HG02798 (cell line): ENCODE data around the gene TTC9.

ENCODE experiments used
- ATAC-seq: cut with Tn5 transposase; IDR thresholded peaks from one replicate; pipeline ENCODE4 v1.9.1; 2021; ENCODE audit warnings: mild to moderate bottlenecking; ENCODE audit not compliant: unreplicated experiment, poor library complexity

Gene TTC9

DNA sequence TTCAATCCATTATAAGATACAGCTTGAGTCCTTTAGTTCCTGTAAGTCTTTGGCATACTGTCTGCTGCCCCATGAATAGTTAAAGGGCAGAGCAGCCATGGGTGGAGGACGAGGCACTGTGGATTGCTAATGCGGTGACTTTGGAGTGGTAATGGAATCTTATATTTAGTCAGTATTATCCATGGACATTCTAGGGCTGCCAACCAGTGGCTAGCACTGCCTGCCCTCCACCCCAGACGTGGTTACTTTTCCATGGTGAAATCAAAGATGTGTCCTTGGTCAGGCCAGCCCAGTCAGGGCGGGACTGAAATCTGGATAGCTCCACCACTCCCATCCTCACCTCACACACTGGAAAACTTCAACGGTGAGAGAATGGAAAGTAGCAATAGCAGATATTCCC, 2.3 kb downstream of the TTC9 start:
- no peak for ATAC-seq

DNA sequence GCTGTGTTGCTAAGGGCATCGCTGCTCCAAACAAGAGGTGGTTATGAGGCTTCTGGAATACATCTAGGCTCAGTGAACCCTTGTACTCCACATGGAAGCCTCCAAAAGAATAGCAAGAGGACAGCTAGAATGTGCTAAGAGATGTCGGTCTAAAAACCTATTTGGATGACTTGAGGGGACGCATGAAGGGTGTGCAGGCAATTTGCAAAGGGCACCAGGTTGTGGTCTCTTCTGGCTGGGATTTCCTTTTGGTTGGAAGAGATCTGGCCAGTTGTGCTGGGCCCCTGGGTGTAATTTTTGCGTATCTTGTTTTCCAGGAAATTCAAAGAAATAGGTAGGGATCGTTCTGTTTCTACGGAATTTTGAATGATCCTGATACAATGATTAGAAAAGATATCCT, 4.2 kb downstream of the TTC9 start:
- no peak for ATAC-seq

DNA sequence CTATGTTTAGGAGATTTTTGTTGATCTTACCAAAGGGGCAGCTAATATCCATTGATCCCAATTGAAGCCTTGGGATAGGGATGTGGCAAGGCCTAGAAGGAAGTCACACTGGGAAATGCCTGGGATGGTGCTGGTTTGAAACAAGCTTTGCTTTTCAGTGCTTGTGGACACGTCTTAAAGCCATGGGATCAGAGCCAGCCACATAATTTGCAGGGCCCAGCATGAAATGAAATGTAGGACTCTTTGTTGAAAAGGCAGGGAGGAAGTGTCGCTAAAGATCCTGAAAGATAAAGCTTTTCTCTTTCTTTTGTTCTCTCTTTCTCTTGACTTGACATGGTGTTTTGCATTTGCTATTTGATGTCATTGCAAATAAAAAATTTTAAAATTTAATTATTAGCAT, 5.0 kb downstream of the TTC9 start:
- no peak for ATAC-seq

DNA sequence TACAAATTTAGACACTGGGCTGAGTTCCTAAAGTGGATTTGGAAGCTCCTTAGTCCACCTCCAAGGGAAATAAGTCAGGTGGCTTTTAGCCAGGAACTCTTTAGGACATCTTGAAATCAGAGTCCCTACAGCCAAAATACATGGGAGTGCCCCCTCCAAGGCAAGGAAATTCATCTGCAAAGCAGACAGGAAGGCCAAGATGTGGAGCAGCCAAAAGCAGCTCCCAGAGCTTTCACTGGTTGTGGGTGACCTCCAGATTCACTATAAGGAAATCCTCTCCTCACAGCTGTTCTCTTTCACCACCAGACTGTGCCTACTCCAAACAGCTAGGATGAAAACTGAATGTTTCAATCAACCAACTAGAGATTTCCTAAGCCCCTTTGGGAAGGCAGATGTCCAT, 6.6 kb downstream of the TTC9 start:
- no peak for ATAC-seq

DNA sequence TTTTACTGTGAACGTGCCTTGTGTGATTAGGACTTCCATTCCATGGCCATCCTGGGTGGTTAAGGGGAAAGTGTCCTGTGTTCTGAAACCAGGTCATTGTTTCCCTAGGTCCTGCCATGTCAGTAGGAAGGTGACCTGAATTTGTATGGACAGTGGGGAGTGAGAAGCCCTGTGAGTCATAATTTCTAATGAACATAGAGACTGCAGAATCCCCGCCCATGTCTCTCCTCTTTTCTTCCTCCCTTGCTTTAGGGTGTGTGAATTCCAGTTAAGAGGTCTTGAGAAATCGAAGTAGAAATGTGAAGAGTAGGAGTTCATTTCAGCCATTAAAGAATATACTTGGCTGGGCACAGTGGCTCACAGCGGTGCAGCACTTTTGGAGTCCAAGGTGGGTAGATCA, 8.1 kb downstream of the TTC9 start:
- ATAC-seq = no peak

DNA sequence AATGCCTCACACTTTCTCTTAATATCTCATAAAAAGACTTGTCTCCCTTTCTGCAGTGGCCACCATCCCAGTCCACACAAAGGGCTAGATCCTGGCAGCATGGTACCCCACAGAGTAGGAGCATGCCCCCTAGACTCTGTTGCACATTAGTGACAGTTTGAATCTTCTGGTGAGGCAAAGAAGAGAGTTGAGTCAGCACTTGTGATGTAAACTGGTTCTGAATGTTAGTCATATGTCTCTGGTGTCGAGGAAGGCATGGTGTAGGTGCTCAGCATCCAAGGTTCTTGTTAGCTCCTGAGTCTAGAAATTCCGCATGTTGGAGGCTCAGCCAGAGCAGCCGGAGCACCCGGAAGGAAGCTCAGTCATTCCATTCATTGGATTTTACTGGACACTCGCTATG, 9.8 kb downstream of the TTC9 start:
- no peak for ATAC-seq

DNA sequence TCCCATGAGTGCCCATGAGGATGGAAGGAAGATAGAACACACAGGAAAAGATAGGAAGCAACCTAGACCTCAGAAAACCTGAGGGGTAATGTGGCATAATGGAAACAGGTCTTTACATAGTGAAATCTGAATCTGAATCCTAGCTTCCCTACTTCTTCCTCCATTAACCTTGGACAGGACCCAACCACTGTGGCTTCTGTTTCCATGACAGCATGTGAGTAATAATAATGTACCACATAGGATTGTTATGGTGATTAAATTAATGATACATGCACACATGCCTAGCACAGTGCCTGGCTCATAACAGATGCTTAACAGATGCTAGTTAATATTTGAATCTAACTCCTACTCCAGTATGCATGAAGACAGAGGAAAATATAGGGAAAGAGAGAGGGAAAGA, 11.2 kb downstream of the TTC9 start:
- no peak for ATAC-seq

DNA sequence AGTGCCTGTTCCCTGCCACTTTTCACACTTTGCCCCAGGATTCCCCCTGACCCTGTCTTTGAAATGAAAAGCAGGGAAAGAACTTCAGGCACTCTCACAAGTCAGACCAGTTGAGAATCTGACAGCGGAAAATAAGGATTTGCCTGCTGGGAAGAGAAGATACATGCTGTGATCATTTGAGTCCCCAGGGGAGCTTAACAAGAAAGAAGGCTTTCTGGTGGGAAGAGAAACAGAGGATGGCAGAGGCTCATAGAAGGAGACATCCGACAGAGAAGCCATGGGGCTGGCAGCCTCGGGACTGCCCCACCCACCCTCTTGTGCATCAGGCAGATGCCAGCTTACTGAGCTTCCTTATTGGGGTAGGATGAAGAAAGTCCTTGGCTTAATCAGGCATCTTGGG, 11.9 kb downstream of the TTC9 start:
- ATAC-seq = no peak

DNA sequence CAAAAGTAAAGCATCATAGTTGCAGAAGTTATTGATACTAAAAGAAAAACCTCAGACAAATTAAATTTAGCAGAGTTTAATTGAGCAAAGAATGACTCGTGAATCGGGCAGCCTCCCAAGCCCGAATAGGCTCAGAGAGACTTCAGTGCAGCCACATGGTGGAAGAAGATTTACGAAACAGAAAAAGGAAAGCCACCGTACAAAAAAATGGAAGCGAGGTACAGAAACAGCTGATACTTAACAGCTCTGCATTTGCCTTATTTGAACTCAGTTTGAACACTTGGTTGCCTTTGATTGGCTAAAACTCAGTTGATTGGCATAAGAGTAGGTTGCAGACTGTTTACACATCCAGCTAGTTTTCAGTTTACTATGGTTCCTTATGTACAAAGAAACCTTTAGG, 12.9 kb downstream of the TTC9 start:
- ATAC-seq = peak; percentile 50

DNA sequence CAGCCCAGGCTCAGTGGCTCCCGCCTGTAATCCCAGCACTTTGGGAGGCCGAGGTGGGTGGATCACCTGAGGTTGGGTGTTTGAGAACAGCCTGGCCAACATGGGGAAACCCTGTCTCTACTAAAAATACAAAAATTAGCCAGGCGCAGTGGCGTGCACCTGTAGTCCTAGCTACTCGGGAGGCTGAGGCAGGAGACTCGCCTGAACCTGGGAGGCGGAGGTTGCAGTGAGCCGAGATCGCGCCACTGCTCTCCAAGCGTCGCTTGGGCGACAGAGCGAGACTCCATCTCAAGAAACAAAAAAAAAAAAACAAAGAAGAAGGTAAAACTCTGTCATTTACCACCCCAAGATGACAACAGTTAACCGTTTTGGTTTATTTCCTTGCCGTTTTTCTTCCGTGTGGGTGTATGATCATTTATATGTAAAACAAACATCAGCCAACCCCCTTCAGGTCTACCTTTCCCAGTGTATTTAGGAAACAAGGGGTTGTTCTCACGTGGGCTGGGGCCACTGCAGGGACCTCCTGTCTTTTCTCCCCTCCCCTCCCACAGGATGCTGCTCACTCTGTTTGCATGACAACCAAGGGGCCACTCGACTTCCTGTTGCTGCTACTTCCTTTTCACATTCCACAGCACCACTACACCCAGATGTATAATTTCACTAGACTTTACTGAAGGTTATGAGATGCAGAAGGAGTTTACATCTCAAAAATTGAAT, 13.6 kb downstream of the TTC9 start:
- peak; percentile 74 for ATAC-seq

DNA sequence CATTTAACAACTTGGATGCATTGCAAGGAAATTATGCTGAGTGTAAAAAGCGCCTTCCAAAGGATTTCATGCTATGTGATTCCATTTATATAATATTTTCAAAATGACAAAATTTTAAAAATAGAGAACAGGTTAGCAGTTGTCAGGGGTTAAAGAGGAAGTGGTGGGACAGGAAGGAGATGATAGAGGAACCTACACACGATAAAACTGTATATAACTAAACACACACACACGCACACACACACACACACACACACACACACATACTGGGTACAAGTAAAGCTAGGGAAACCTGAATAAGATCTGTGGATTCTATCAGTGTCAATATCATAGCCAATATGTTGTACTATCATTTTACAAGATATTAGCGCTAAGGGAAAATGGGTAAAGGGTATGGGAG, 17.2 kb downstream of the TTC9 start:
- no peak for ATAC-seq

DNA sequence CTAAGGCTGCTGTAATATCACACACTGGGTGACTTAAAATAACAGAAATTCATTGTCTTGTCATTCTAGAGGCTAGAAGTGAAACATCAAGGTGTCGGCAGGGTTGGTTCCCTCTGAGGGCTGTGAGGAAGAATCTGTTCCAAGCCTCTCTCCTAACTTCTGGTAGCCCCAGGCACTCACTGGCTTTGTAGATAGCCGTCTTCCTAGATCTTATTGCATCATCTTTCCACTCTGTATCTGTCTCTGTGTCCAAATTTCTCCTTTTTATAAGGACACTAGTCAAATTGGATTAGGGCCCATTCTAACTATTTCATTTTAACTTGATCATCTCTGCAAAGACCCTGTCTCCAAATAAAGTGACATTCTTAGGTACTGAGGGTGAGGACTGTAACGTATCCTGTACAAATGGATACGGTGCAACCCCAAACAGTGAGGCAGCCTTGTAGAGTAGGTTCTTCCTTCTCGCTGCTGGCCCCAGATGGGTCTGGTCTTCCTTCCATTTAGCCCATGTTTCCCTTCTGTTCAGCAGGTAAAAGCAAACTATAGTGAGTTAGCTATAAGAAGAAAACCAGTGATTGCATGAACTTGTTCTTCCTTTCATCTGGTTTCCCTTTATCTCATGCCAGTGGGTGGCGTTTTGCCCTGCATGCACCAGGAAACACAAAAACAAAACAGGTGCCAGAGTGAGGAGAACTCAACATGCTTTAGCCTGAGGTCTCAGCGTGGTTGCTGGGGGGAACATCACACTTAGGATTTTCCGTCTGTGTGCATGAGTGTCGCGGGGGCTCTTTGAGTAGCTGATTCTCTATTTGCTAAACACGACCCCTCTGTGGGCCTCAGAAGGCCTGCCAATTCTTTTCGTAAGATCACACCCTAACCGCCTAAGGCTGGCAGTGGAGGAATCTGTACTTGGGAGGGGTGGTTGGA, 19.5 kb downstream of the TTC9 start:
- ATAC-seq = no peak

DNA sequence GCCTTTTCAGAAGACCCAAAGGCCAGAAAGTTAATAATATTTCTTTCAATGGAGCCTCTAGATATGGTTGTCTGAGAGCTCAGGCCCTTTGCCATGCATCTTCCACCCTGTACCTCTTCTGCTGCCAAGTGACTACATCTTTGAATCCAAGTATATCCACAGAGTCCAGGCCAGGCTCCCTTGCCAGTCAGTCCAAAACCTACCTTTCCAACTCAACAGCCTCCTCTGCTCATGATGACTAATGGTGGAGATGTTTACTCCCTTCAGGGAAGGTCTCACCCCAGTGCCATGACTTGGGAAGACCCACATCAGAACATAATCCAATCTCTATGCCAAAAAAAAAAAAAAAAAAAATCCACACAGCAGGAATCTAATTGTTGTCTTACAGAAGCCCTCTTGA, 20.4 kb downstream of the TTC9 start:
- no peak for ATAC-seq

DNA sequence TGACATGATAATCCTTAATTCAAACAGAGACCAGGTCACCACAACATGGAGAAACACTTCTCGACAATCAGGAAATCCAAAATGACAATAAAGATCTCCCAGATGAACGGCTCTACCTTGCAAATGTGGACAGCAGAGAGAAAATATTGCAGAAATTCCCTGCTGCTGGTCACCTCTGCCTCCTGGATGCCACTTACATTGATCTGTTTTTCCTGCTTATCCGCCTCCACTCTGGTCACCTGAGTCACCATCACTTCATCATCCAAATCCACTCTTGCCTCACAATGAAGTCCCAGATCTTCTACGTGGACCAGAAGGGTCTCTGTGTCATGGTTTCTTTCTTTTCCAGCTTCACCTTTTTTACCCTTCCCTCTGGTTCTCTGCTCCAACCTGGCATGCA, 21.1 kb downstream of the TTC9 start:
- ATAC-seq = no peak

DNA sequence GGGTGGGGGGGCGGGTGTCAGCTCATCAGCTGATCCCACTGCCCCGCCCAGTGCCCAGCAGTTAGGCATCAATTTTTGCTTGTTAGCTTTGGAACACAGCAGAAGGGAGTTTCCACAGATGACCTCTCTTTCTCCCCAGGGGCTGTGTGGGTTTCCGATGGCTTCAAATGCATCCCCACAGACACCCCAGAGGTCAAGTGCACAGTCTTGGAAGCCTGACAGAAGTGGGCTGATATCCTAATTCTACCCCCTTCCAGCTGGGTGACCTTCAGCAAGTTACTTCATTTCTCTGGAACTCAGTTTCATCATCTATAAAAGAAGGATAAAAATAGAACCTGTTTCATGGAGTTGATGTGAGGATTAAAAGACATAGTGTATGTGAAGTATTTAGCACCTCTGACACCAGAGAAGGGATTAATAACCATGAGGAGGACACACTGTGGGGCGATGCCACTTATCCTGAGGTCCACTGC, 22.0 kb downstream of the TTC9 start:
- ATAC-seq = peak; percentile 57

DNA sequence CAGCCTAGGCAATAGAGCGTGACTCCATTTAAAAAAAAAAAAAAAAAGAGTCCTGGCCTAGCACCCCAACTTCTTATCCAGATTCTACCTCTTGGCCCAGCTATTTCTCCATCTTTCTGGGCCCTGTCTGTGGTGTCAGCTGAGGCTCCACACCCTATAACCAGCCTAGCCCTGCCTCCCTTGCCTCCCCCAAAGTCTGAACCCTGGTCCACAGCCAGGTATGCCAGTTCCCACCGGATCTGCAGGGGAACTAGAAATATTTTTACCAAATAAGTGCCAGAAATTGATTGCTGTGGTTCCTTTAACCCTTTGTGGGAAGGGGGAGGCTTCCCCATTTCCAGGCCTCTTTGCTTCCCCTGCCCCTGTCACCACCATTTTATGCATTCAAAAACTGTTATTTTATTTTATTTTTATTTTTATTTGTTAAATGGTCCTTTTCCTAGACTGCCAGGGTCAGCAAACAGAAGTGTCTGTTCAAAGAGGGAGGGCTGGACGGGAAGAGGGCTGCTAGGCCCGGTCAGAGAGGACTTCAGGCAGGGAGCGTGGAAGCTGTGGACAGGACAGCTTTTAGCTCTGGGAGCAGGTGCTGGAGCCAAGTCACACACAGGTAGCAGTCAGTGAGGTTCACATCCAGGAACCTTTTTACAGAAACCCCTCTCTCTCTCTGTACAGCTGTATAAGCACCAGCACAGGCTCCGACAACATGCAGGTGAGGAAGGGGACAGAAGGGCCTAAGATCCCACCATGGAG, 23.2 kb downstream of the TTC9 start:
- peak; percentile 8 for ATAC-seq

DNA sequence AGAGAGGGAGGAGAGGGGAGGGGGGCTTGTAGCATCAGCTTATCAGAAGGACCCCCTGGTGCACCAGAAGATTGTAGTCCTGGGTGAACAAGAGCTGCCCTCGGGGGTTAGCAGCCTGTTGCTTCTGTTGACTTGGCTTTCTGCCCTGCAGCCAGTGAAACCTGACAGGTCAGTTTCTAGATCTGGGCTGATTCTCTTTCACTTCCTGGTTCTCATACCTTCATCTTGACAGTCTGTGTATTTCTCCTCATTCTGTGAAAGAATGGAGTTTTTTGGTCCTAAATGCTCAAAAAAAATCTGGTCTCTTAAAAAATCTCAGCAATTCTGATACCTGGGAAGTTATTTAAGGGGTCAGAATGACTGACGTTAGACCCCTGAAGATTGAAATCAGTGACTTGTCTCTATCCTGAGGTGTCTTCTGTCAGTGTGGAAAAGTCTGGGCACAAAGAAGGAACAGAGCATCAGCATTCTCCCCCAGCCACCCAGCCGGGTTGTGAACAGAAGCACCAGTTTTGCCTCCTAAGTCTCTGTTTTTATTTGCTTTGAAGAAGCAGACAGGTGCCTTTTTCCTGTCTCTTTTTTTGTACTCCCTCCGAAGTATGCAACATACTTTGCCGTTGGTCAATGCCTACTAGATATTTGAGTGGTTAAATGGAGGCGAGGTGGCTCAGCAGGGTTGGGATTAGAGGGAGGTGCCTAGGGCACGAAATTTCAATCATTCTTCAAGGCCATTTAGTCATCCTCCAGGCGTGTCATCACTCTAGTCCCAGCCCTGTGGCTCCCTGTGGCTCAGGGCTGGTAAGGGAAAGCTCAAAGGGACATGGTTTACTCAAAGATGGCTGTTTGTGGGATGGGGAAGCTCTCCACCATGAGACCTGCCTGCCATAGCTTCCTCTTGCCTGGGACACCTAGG, 24.0 kb downstream of the TTC9 start:
- peak; percentile 53 for ATAC-seq

DNA sequence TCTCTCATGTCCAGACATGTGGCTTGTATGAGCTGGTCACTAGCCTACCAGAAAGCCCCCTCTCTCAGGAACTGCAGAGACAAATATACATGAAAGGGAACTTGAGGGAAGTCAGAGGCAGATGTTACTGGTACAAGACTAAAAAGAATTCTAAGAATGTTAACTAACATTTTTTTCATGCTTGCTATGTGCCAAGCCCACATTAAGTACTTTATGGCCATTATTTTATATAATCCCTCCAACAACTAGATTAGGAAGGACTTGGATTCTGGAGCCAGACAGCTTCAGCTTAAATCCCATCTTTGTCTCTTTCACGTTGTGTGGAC, 24.6 kb downstream of the TTC9 start:
- no peak for ATAC-seq

DNA sequence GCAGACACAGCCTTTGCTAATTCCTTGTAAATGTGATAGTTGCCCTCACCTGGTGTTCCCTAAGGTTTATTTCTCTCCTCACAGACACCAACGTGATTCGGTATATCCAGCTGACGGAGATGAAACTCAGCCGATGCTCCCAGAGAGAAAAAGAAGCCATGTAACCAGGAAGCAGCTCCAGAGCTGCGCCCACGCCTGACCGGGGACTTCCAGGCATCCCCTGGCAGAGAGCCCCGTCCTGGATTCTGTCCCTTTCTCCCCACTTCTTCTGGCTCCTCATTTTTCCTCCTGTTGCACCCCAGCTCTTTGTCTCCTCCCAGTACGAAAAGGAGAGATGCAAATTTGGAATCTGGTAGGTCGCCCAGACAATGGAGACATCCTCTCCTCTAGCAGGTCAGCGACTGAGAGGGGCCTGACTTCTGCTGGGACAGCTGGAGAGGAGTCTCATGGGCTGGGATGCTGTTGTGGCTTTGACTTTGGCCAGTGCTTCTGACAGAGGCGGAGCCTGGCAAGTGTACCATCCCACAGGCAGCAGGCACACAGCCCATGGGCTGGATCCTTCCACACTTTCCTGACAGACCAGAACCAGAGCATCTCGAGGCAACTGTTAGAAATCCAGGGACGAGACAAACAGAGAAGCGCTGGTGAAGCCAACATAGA, 29.4 kb downstream of the TTC9 start:
- ATAC-seq = no peak
